ENCODE results near the gene EVA1C.
A peak's percentile ranks its signal among the peaks of the same experiment; 100 is the strongest.

Gene EVA1C

GRCh38 chr21:32516756-32517649 is 104.5 kb downstream of the EVA1C start:
- Histone ChIP-seq H3K9me3 (ENCODE audit: severe bottlenecking) (no peaks in the 10 kb centered on the region), H3K27me3 (ENCODE audit: insufficient read depth, poor library complexity, severe bottlenecking) (no peaks in the 10 kb centered on the region), H3K36me3 (ENCODE audit: low read depth) (peaks cover 8% of the 10 kb centered on the region), H3K4me3 (ENCODE audit: severe bottlenecking) (no peak overlapping the region), H3K4me1 (ENCODE audit: insufficient read depth, poor library complexity, severe bottlenecking) (peaks cover 13% of the 10 kb centered on the region), H3K27ac (ENCODE audit: poor library complexity, severe bottlenecking) (no peak overlapping the region)
- ATAC-seq (ENCODE audit: low read depth) = peak; percentile 76
- DNase-seq (ENCODE audit: low spot score) = no peak
- no peak for TF ChIP-seq CTCF (IDR thresholded peaks at IDR 0.05; ENCODE audit: poor library complexity, severe bottlenecking)

- Histone ChIP-seq H3K4me3 (ENCODE audit: severe bottlenecking) (no peak overlapping the region), H3K9me3 (ENCODE audit: severe bottlenecking) (no peaks in the 10 kb centered on the region), H3K36me3 (ENCODE audit: low read depth) (0 out of 2 replicates have a peak, but pooled peaks cover 1% of the 10 kb centered on the region), H3K4me1 (ENCODE audit: insufficient read depth, poor library complexity, severe bottlenecking) (peaks cover 23% of the 10 kb centered on the region), H3K27ac (ENCODE audit: poor library complexity, severe bottlenecking) (no peak overlapping the region), H3K27me3 (ENCODE audit: insufficient read depth, poor library complexity, severe bottlenecking) (no peaks in the 10 kb centered on the region)
- no peak for ATAC-seq (ENCODE audit: low read depth)
- TF ChIP-seq CTCF (IDR thresholded peaks at IDR 0.05; ENCODE audit: poor library complexity, severe bottlenecking) = no peak
- DNase-seq (ENCODE audit: low spot score) = no peak
Observed at GRCh38 chr21:32519945-32520874, 107.7 kb downstream of the EVA1C start.

DNA sequence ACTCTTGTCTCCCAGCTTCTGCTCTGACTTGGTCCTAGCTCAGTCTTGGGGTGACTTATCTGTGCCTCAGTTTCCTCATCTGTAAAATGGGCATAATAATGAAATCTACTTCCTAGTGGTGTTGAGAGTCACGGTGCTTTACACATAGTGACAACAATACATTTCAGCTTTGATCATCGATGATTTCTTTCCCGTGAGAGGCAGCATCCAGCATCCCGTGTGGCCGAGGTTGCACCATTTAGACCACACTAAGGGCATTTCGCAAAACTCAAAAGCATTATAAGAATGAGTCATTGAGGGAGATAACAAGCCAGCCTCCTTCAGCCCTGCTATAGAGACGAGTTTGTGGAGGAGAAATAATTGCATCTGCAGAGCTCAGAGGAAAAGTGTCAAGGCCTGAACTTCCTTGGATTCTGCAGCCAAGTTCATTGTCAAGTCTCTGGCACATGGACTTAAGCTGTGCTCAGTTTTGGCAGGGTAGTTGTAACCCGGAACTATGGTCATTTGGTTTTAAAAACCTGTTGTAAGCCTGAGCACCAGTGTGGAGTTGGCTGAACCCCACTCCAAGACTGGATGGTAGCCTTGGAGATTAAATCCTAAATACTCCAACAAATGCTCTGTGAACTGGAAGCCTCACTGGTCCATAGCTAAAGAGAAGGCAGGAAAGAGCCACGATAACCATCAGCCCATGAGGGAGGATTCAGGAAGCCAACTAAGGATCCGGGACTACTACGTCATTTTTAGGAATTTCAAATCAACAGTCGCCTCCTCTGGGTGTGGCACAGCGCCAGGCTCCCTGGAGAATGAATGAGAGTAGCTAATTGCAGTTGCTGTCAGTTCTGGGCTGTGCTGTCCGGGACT is 108.6 kb downstream of the EVA1C start:
- H3K27me3 ChIP-seq (ENCODE audit: insufficient read depth, poor library complexity, severe bottlenecking) = no peaks in the 10 kb centered on the region
- H3K9me3 ChIP-seq (ENCODE audit: severe bottlenecking) = no peaks in the 10 kb centered on the region
- no peak for TF ChIP-seq CTCF (IDR thresholded peaks at IDR 0.05; ENCODE audit: poor library complexity, severe bottlenecking)
- DNase-seq (ENCODE audit: low spot score) = no peak
- ATAC-seq (ENCODE audit: low read depth) = peak; percentile 48
- H3K27ac ChIP-seq (ENCODE audit: poor library complexity, severe bottlenecking) = peak overlapping the region; percentile 2
- H3K36me3 ChIP-seq (ENCODE audit: low read depth) = no peaks in the 10 kb centered on the region
- peaks cover 23% of the 10 kb centered on the region for H3K4me1 ChIP-seq (ENCODE audit: insufficient read depth, poor library complexity, severe bottlenecking)
- no peak overlapping the region for H3K4me3 ChIP-seq (ENCODE audit: severe bottlenecking)

GRCh38 chr21:32521736-32522355 is 109.3 kb downstream of the EVA1C start:
- peak; percentile 13; the same call in 2 of the 3 replicates for ATAC-seq (ENCODE audit: low read depth)
- no peaks in the 10 kb centered on the region for H3K9me3 ChIP-seq (ENCODE audit: severe bottlenecking)
- H3K27ac ChIP-seq (ENCODE audit: poor library complexity, severe bottlenecking) = peak overlapping the region; percentile 2
- H3K36me3 ChIP-seq (ENCODE audit: low read depth) = no peaks in the 10 kb centered on the region
- H3K4me1 ChIP-seq (ENCODE audit: insufficient read depth, poor library complexity, severe bottlenecking) = peaks cover 18% of the 10 kb centered on the region
- no peak for DNase-seq (ENCODE audit: low spot score)
- no peak for TF ChIP-seq CTCF (IDR thresholded peaks at IDR 0.05; ENCODE audit: poor library complexity, severe bottlenecking)
- no peak overlapping the region for H3K4me3 ChIP-seq (ENCODE audit: severe bottlenecking)
- H3K27me3 ChIP-seq (ENCODE audit: insufficient read depth, poor library complexity, severe bottlenecking) = no peaks in the 10 kb centered on the region
